ENCODE data around the gene ZSWIM4.

DNA sequence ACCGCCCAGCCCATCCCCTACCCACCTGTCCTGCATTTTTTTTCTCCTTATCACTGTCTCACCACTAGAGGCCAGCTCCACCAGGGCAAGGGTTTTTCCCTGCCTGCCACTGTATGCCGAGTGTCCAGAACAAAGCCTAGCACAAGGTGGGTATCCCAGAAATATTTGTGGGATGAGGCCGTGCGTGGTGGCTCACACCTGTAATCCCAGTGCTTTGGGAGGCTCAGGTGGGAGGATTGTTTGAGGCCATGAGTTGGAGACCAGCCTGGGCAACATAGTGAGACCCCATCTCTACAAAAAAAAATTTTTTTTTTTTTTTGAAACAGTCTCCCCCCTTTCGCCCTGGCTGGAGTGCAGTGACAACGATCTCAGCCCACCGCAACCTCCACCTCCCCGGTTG is 33.8 kb upstream of the ZSWIM4 start:
- TF ChIP-seq, protein P1, sequence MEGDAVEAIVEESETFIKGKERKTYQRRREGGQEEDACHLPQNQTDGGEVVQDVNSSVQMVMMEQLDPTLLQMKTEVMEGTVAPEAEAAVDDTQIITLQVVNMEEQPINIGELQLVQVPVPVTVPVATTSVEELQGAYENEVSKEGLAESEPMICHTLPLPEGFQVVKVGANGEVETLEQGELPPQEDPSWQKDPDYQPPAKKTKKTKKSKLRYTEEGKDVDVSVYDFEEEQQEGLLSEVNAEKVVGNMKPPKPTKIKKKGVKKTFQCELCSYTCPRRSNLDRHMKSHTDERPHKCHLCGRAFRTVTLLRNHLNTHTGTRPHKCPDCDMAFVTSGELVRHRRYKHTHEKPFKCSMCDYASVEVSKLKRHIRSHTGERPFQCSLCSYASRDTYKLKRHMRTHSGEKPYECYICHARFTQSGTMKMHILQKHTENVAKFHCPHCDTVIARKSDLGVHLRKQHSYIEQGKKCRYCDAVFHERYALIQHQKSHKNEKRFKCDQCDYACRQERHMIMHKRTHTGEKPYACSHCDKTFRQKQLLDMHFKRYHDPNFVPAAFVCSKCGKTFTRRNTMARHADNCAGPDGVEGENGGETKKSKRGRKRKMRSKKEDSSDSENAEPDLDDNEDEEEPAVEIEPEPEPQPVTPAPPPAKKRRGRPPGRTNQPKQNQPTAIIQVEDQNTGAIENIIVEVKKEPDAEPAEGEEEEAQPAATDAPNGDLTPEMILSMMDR (IDR thresholded peaks at IDR 0.05) = no peak
- TF ChIP-seq POLR2A (IDR thresholded peaks at IDR 0.05) = no peak
